ENCODE data around the gene SLC35F3.
"Not testable (repeated sequence)": the region's sequence is repeated elsewhere in the genome, so short reads cannot be mapped to it uniquely, and the experiment has no call there.

Gene SLC35F3

GRCh38 chr1:234143681-234144080 is 239.2 kb downstream of the SLC35F3 start:
- no peak for DNase-seq (ENCODE audit: low spot score)

- DNase-seq (ENCODE audit: low spot score) = no peak
Measured at GRCh38 chr1:234144901-234145300, 240.4 kb downstream of the SLC35F3 start.

GRCh38 chr1:234148350-234148749 is 243.9 kb downstream of the SLC35F3 start:
- no peak for DNase-seq (ENCODE audit: low spot score)

DNA sequence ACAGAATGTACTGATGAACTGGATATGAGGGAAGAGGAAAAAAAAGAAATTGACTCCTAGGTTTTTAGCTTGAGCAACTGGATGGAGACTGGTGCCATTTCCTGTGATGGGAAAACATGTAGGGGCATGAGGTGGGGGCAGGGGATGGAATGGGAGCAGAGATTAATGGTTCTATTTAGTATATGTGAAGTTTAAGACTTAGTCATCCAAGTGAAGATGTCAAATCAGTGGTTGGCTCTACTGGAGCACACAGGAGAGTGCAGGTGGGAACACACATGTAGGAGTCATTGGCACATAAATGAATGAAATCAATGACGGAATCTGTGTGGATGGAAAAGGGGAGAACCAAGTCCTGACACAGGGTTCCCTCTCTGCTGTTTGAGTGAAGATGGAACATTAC is 244.3 kb downstream of the SLC35F3 start:
- DNase-seq (ENCODE audit: low spot score) = no peak

- DNase-seq (ENCODE audit: low spot score) = no peak
Measured at GRCh38 chr1:234149217-234149616, 244.7 kb downstream of the SLC35F3 start.

DNA sequence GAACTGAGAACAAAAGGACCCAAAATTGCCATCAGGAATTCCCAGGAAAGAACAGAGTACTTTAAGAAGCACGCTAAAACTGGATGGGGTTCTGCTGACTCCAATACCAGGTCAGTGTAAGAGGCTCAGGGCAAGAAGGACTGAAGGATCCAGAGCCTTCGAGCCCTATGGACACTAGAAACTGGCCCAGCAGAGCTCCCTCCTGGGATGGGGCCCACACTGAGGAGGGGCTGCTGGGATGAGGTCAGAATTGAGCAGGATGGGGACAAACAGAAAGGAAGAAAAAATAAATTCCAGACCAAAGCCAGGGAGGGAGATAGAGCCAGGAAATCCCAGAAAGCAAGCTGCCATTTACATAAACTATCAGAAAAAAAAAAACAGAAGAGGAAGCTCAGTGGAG is 246.4 kb downstream of the SLC35F3 start:
- DNase-seq (ENCODE audit: low spot score) = no peak

GRCh38 chr1:234152344-234152743 is 247.9 kb downstream of the SLC35F3 start:
- DNase-seq (ENCODE audit: low spot score) = not testable (repeated sequence)

GRCh38 chr1:234154320-234155251 is 250.1 kb downstream of the SLC35F3 start:
- DNase-seq (ENCODE audit: low spot score) = peak; percentile 71

DNA sequence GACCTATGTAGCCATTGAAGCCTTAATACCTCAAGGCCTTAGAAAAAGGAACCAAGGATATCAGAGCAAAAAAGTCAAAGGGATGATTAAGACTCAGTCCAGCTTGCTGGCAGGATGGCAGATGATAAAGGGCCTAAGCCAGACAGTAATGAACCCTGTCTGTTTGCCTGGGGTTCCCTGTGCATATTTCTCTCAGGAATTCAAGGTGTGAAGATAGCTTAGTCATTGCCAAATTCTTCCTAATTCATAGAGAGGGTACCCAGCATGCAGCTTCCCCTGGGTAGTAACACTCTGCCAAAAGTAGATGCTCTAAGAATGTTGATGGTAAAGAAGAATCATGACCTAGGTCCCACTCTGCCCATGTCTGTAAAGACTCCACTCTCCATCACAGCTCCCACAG is 258.2 kb downstream of the SLC35F3 start:
- DNase-seq (ENCODE audit: low spot score) = no peak

GRCh38 chr1:234163267-234163919 is 258.9 kb downstream of the SLC35F3 start:
- DNase-seq (ENCODE audit: low spot score) = no peak

- DNase-seq (ENCODE audit: low spot score) = no peak
Measured at GRCh38 chr1:234164098-234164709, 259.7 kb downstream of the SLC35F3 start.

DNA sequence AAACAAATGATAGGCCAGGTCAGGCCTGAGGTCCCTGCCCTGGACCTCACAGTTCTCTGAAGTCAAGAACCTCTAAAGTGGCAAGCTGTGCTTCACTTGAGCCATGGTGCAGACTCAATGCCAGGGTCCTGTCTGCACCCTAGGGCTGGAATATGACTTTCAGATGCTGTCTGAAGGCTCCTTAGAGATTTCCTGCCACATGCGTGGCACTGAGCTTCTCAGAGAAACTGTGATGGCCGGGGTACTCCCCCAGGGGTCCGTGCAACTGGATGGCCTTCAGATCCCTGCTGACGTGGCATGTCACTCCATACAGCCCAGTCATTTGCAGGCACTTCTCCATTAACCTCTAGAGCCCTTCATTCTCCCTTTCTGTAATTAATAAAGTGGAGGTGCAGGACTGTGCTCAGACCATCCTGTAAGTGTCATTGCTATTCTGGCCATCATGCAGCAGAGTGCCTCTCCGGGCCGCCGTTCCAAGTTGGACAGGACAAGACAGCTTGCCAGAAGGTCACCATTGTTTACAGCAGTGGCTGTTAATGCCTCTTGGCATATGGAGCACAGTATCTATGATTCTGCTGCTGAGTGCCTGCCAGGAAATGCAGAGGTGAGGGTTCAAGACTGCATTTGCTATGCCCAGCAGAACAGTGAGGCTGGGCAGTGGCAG is 263.7 kb downstream of the SLC35F3 start:
- DNase-seq (ENCODE audit: low spot score) = no peak

DNA sequence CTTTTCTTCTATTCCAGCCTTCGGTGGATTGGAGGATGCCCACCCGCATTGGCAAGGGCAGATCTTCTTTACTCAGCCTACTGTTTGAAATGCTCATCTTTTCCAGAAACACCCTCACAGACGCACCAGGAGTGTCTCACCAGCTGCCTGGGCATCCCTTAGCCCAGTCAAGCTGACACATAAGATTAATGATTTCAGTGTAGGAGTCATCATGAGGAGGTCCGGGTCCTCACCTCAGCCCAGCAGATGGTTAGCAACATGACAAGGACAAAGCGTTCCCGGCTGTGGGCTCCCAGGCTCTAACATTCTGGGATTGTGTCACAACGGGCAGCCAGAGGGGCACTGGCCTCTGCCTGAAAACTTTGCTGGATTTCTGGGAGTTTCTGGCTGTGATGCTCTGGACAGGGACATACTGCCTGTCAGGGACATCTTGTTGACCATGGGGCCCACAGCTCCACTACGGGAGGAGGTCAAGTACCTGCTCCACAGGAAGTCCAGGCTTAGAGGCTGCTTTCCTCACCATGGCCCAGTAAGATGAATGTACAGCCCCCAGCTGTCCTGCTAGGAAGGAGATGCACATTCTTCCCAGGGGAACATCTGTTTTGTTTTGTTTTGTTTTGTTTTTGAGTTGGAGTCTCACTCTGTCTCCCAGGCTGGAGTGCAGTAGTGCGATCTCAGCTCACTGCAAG is 264.8 kb downstream of the SLC35F3 start:
- DNase-seq (ENCODE audit: low spot score) = no peak

- no peak for DNase-seq (ENCODE audit: low spot score)
Measured at GRCh38 chr1:234170067-234170466, 265.6 kb downstream of the SLC35F3 start.

- no peak for DNase-seq (ENCODE audit: low spot score)
Measured at GRCh38 chr1:234170622-234171021, 266.1 kb downstream of the SLC35F3 start.

GRCh38 chr1:234173968-234174367 is 269.5 kb downstream of the SLC35F3 start:
- DNase-seq (ENCODE audit: low spot score) = no peak

- DNase-seq (ENCODE audit: low spot score) = no peak
Measured at GRCh38 chr1:234175363-234175762, 270.9 kb downstream of the SLC35F3 start.

DNA sequence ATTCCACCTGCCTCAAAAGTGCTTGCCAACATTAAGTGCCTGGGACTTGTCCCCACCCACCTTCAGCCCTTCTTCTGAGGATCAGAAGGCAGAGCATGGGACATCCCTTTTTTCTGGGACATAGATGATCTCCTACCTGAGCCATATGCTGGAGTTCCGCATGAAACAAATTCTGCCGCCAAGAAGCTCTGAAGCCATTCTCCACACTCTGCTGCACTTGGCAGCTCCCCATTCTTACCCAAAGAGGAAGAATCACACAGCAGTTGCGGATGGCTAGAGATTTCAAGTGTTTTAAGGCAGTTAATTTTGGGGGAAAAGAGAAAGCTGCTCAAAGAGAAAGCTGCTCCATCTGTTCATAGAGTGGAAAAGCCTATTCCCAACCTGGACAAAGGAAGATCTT is 271.5 kb downstream of the SLC35F3 start:
- DNase-seq (ENCODE audit: low spot score) = no peak

- DNase-seq (ENCODE audit: low spot score) = not testable (repeated sequence)
Measured at GRCh38 chr1:234176847-234177246, 272.4 kb downstream of the SLC35F3 start.

DNA sequence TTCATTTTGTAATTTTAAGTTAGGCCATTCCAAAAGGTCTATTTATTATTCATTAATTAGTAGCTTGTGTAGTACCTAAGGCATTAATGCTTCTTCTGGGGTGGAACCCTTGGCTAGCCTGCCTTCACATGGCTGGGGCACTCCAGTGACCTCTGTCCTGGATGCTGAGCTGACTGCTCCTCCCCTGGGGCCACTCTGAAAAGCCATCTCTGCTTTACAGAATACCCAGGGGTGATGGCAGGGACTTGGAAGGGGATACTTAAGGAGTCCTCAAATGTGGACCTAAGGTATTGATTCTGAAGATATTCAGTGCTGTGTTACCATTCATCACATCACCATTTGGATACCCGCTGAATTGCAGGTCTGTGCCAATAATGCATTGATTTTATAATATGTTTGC is 281.0 kb downstream of the SLC35F3 start:
- DNase-seq (ENCODE audit: low spot score) = no peak

DNA sequence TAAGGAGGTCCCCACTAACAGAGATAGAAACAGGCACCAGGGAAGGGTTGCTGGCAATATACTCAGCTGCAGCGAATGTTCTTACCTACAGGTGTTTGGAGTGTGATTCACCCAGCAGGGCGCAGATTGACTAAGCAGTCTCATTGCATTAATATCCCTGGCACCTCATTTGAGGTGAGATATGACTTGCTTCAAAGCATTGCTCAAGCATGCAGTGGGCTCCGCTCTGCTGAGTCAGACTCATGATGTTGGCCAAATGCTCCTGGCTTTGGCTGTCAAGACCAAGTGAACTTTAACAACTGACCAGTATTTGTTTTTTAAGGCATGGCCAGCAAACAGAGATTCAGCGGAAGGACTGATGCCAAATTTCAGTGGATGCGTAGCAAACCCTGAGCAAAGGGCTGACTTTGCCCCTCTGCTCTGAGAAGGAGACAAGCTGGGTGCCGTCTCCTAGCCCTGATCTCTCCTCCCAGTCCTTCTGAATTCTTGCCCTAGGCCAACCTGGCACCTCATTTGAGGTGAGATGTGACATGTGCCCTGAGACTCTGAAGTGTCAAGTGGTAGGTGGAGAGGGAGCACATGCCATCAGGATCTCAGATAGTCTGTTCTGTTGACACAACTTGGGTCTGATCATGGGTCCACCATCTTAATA is 281.7 kb downstream of the SLC35F3 start:
- DNase-seq (ENCODE audit: low spot score) = no peak
